GF-D8 (cell line): ENCODE measurements around the gene ZNF284.

Experiments used
- DNase-seq: peaks from one replicate; lab custom pipeline; 2025; lab: John Stamatoyannopoulos, UW

ZNF284 gene

DNA sequence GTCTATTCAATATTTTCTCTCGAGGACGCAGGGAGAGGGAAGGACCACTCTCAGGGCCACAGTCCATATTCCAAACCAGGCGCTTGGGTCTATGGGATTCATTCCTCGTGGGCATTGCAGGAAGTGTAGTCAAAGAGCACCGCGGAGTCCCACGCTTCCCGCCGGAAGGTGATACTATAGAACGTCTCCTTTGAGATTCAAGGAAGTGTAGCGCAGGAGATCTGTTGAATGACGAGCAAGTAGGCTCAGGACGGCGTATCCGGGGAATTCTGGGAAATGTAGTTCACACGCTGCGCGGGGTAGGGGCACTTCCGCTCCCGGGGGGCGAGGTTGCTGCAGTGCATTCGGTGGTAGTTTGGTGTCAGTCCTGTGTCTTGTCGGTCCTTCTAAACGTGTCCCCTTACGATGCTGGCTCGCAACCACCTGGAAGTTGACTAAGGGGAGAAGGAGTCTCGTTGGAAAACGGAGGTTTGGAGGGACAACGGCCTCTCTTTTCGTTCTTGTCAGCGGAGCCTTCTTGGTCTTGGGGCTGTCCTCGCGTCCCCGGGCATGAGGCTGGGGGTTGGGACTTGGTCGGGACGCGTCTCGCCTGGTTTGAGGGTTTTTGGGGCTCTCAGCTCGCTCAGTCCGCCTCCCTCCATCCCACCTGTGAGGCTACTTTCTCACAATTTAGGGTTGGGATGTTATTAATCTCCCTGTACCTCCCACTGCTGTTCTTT is at the start of gene ZNF284:
TSS of gene ZNF284 (plus strand) at position 336 of the 719 bp plus-strand sequence. CDS start 4,231 bp downstream, outside the sequence.
- peak; percentile 78 for DNase-seq

DNA sequence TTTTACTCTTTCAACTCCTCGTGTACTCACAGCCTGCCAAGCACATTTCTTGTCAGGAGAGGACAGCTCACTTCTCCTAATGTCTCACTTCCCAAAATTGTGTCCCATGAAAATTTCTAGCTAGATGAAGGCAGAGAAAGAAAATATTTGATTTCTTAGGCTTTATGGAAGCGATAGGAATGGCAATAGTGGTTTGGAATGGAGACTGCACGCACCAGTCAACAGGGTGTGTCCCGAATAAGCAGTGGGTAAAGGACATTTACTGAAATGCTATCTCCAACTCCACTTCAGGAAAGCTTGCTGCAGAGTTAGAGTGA is 47.1 kb upstream of the ZNF284 start:
- no peak for DNase-seq

DNA sequence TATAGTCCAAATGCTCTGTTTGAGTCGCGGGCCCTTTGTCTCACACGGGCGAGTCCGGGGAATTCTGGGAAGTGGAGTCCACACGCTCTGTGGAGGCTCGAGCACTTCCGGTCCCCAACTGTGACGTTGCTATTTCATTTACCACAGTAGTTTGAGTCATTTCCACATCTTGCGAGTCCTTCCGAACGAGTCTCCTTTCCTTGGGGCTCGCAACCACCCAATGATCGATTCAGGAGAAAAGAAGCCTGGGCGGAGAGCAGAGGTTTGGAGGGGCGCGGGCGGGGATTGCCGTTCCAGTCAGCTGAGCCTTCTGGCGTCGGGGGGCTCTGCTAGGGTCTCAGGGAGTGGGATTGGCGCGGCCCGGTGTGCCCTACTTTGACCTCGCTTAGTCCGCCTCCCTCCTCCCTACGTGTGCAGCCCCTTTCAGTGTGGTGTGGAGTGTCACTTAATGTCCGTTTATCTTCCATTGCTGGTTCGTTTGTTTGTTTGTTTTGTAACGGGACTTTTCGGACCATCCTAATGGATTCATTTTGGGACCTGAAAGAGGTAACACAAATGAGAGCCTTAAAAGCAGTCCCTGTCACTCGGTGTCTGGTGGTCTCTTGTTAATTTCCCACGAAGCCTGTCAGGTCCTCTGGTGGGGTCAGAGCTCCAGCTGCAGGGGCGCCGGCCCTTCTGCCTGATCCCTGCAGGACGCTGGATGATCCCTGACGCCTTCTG is 46.6 kb upstream of the ZNF284 start, which contains the start of gene ZNF222:
TSS of gene ZNF222 (plus strand) at position 163 of the 720 bp plus-strand sequence. CDS start at position 221, 58 bp downstream.
- DNase-seq = peak; percentile 2

DNA sequence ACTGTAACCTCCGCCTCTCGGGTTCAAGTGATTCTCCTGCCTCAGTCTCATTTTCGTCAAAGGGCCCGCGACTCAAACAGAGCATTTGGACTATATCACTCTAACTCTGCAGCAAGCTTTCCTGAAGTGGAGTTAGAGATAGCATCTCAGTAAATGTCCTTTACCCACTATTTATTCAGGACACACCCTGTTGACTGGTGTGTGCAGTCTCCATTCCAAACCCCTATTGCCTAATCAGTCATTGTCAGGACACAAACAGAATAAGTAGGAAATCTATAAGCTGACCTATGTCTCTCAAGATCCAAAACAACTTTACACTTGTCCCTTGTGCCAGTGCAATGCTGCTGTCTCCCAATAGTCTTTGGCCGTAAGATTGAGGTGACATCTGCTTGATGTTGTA is 45.3 kb upstream of the ZNF284 start:
- DNase-seq = no peak

DNA sequence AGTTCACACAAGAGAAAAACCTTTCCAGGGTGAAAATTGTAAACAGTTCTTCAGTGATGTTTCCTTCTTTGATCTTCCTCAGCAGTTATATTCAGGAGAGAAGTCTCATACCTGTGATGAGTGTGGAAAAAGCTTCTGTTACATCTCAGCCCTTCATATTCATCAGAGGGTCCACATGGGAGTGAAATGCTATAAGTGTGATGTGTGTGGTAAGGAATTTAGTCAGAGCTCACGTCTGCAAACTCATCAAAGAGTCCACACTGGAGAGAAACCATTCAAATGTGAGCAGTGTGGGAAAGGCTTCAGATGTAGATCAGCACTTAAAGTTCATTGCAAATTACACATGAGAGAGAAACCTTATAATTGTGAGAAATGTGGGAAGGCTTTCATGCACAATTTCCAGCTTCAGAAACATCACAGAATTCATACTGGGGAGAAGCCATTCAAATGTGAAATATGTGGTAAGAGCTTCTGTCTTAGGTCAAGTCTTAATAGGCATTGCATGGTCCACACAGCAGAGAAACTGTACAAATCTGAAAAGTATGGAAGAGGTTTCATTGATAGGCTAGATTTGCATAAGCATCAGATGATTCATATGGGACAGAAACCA is 39.9 kb upstream of the ZNF284 start:
- no peak for DNase-seq

DNA sequence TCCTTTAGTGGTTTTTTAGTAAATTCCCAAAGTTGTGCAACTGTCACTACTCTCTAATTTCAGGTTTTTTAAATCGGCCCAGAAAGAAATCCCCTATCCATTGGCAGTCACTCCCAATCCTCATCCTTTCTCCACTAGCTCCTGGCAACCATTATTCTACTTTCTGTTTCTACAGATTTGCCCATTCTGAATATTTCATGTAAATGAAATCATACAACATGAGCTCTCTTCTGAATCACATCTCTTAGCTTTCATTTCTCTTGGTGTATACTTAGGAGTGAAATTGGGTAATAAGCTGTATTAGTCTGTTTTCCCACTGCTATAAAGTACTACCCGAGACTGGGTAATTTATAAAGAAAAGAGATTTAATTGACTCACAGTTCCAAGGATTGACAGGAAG is 29.8 kb upstream of the ZNF284 start:
- no peak for DNase-seq

DNA sequence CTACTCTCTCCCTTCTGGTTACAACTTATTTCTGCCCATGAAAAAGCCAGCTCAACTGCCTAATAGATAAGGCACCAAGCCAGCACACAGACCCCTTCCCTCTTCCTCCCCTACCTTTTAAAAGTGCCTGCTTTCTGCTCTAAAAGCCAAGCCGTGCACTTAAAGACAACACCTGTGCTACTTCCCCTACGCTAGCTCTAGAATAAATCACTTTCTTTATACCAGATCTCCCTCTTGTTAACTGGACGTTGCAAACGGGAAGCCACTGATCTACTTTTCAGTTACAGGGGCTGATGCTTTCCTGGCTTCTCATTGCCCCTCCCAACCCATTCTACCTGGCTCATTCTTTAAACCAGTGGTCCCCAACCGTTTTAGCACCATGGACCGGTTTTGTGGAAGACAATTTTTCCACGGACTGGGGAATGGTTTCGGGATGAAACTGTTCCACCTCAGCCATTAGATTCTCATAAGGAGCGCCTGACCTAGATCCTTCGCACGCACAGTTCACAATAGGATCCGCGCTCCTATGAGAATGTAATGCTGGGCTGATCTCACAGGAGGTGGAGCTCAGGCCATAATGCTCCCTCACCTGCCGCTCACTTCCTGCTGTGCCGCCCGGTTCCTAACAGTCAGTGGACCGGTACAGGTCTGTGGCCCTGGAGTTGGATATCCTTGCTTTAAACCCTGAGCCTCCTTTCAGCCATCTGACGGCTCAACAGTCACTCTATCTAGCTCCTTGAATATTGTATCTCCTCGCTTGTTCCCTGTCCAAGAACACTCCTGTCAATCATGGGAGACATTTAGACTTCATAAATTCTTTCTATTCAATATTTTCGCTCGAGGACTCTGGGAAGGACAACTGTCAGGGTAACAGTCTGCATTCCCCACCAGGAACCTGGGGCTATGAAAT is 21.0 kb upstream of the ZNF284 start:
- DNase-seq = no peak

DNA sequence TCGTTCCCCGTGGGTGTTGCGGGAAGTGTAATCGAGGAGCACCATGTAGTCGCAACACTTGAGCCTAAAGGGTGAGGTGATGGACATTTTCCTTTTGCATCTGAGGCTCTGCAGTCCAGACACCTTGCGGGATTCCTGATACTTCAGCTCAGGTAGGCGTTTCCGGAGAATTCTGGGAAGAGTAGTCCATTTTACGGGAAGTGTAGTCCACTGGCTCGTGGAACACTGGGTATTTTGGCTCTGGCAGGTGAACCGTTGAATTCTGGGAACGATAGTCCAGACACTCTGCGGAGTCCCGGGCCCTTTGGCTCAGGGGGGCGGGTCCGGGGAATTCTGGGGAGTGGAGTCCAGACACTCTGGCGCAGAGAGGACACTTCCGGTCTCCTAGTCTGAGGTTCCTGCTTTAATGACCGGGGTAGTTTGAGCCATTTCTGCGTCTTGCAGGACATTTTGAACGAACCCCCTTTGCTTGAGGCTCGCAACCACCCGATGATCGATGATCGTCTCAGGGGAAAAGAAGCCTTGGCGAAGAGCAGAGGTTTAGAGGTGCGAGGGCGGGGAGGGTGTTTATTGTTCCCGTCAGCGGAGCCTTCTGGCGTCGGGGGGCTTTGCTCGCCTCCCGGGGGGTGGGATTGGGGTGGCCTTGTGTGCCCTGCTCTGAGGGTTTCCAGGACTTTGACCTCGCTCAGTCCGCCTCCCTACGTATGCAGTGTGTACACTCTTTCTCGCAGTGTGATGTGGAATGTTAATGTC is 20.1 kb upstream of the ZNF284 start, which contains the start of gene ZNF223:
TSS of gene ZNF223 (plus strand) at position 387 of the 753 bp plus-strand sequence. CDS start 3,141 bp downstream, outside the sequence.
- DNase-seq = peak; percentile 28

DNA sequence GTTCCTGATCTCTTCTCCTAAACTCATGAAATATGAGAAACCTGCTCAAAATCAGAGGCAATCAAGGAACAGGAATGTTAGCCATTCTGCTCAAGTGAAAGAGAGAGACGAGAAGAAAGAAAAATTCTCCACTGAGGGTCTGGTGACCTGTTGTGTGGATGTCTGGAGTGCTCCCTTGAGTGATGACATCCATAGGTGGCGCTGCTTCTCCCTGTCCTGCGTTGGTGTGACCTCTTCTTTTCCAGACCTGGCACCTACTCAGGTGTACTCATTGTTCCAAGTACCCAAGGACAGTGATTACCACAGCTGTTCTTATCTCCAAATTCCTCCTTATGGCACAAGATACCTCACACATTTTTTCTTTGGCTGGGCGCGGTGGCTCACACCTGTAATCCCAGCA is 16.1 kb upstream of the ZNF284 start:
- no peak for DNase-seq

DNA sequence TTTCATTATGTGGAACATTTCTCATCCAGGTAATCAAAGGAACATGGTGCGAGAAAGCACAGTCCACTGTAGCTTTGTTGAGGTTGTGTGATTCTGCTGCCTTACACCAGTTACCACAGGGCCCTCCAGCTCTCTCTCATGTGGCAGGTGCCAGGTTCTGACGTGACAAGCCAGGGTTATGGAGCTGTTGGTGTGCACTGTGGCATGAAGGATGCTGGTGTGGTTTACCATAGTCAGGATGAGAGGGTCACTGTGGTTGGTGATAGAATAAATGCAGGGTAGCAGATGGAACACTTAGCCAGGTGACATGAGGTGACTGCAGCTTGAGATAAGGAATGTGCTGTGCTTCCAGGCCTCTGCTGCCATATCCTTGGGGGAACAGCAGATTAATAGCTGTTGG is 12.7 kb upstream of the ZNF284 start:
- DNase-seq = no peak

DNA sequence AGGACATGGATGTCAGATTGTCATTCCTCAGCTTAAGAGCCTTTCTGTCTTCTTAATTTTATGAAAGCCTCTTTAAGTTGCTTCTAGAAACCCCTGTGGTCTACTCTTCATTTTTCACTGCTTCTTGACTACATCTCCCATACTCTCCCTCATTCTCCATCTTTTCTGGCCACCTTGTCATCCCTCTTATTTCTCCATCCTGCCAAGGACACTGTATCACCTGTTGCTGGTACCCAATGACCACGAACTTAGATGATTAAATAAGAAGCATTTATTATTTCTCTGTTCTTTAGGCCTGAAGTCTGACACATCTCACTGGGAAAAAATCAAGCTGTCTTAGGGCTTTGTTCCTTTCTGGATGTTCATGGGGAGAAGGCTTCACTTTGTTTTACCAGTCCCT is 10.9 kb upstream of the ZNF284 start:
- no peak for DNase-seq

DNA sequence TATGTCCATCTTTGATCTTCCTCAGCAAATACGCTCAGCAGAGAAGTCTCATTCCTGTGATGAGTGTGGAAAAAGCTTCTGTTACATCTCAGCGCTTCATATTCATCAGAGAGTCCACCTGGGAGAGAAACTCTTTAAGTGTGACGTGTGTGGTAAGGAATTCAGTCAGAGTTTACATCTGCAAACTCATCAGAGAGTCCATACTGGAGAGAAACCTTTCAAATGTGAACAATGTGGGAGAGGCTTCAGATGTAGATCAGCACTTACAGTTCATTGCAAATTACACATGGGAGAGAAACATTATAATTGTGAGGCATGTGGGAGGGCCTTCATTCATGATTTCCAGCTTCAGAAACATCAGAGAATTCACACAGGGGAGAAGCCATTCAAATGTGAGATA is 5.7 kb upstream of the ZNF284 start:
- no peak for DNase-seq

DNA sequence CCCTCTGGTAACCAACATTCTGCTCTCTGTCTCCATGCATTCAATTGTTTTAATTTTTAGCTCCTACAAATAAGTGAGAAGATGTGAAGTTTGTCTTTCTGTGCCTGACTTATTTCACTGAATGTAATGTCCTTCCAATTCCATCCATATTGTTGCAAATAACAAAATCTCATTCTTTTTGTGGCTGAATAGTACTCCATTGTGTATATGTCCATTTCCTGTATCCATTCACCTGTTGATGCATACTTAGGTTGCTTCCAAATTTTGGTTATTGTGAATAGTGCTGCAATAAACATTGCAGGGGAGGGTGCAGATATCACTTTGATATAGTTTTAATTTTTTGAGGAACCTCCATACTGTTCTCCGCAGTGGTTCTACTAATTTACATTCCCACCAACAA is 2.5 kb upstream of the ZNF284 start:
- DNase-seq = no peak

DNA sequence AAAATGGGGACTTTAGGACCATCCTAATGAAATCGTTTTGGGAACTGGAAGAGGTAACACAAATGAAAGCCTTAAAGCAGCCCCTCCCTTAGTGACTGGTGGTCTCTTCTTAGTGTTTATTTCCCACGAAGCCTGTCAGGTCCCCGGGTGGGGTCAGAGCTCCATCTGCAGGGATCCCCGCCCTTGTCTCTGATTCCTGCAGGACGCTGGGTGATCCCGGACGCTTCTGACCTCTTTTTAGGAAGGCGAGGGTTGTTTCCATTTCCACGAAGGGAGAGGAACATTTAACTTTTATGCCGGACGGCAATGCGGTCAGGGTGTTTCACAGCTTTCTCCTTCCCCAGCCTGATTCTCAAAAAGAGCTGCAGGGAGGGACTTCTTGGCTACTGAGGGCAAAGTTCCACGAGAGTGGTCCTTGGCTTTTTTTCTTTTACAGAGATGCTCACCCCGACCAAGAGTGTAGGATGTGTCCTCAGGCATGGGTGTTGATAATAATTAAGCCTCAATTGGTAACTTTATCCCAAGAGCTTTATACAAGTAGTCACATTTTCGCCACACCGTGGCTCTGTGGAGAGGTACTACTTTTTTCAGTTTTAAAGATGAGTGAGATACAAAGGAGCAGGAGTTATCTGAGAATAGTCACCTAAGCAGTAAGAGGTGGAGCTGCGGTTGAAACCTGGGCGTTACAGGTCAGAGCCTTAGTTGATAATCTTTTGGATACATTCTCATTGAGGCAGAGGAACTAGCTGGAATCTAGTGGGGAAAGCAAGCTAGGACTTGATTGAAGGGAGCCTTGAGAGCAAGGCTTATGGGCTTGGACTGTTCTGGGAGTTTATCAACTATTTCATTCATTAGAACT is 813 bp downstream of the ZNF284 start:
- no peak for DNase-seq

DNA sequence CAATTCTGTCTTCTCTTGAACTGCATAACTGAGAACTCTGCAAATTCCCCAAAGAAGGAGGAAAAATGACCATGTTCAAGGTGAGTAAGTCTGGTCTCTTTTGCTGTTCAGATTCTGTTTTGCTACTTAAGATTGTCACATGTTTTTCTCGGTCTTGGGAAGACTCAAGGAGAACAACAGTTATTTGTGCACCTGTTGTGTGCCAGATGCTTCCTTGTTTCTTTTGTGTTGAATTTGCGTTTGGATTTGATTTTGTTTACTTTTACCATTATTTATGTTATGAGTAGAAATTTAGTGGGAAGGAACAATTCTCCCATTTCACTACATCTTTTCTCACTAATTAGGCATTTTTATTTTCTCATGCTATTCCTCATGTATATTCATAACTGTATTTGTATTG is 4.4 kb downstream of the ZNF284 start:
- no peak for DNase-seq

DNA sequence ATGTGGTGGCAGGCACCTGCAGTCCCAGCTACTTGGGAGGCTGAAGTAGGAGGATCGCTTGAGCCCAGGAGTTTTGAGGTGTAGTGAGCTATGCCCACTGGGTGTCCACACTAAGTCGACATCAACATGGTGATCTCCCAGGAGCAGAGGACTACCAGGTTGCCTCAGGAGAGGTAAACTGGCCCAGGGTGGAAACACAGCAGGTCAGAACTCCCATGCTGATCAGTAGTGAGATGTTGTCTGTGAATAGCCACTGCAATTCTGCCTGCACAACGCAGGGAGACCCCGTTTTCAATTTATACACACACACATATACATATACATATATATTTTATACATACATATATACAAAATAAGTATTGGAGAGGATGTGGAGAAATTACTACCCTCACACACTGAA is 20.1 kb downstream of the ZNF284 start:
- no peak for DNase-seq

DNA sequence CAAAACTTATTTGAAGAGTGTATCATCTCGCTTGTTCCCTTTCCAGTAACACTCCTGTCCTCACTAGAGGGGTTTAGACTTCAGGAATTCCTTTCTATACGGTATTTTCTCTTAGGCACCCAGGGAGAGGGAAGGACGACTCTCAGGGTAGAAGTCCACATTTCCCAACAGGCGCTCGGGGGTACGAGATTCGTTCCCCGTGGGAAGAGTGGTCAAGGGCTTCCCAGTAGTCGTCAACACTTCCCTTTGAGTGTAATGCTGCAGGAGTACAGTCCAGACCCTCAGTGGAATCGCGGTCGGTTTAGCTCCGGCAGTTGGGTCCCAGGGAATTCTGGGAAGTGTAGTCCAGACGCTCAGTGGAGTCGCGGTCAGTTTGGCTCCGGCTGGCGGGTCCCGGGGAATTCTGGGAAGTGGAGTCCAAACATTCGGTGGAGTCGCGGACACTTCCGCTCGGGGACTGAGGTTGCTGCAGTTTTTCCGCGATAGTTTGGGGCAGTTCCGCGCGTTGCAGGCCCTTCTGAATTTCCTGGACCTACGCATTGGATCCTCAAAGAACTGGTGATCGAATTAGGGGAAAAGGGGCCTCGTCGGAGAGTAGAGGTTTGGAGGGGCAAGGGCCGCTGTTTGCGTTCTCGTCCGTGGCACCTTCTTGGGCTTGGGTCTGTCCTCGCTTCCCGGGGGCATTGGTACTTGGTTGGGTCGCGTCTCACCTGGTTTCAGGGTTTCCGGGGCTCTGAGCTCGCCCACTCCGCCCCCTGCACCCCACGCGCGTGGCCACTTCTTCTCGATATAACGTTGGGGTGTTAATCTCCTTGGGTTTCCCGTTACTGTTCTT is 22.2 kb downstream of the ZNF284 start, which contains the start of gene ZNF224:
TSS of gene ZNF224 (plus strand) at position 431 of the 835 bp plus-strand sequence. CDS start 3,513 bp downstream, outside the sequence.
- DNase-seq = peak; percentile 85

DNA sequence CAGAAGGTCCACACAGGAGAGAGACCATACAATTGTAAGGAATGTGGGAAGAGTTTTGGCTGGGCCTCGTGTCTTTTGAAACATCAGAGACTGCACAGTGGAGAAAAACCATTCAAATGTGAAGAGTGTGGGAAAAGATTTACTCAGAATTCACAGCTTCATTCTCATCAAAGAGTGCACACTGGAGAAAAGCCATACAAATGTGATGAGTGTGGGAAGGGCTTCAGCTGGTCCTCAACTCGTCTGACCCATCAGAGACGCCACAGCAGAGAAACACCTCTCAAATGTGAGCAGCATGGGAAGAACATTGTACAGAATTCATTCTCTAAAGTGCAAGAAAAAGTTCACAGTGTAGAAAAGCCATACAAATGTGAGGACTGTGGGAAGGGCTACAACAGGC is 35.8 kb downstream of the ZNF284 start:
- DNase-seq = no peak

DNA sequence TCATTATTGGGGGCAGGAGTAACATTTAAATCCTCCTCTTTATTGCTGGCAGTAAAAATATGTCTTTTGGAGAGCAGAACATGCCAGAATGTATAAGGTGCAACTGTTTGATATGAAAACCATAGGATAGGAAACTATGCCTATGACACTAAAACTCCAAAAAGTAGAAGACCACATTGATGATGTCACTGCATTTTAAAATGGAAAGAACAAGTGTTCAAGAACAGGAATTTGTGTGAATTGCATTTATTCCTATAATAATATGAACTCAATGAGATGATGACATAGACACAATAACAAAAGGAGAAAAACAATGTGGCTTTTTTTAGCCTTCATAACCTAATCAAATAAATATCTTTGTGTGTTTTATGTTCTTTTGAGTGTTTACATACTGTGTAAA is 37.5 kb downstream of the ZNF284 start:
- no peak for DNase-seq
